Measurements from ENCODE around the gene XAGE5.
"Not testable (repeated sequence)": the region's sequence is repeated elsewhere in the genome, so short reads cannot be mapped to it uniquely, and the experiment has no call there.

XAGE5 gene

GRCh38 chrX:52811065-52811625 is at the start of gene XAGE5:
TSS of gene XAGE5 (plus strand) at chrX:52811287. CDS start at chrX:52812567, 1,280 bp downstream.
- DNase-seq (ENCODE audit: low read depth), result no peak

GRCh38 chrX:52765983-52766382 is 45.1 kb upstream of the XAGE5 start:
- not testable (repeated sequence) for DNase-seq (ENCODE audit: low read depth)

GRCh38 chrX:52773504-52773903 is 37.6 kb upstream of the XAGE5 start:
- not testable (repeated sequence) for DNase-seq (ENCODE audit: low read depth)

- not testable (repeated sequence) for DNase-seq (ENCODE audit: low read depth)
These were observed 13.8 kb upstream of the XAGE5 start, which contains the start of gene SPANXN5 for GRCh38 chrX:52797327-52797726. TSS of gene SPANXN5 (minus strand) at chrX:52797427. CDS start at chrX:52797348, 79 bp downstream.

GRCh38 chrX:52804876-52805275 is 6.2 kb upstream of the XAGE5 start:
- DNase-seq (ENCODE audit: low read depth), result not testable (repeated sequence)

GRCh38 chrX:52819788-52820187 is 8.7 kb downstream of the XAGE5 start:
- no peak for DNase-seq (ENCODE audit: low read depth)

- DNase-seq (ENCODE audit: low read depth), result no peak
These were observed 10.1 kb downstream of the XAGE5 start for GRCh38 chrX:52821079-52821760.

- no peak for DNase-seq (ENCODE audit: low read depth)
These were observed 13.5 kb downstream of the XAGE5 start for GRCh38 chrX:52824608-52825007.

- DNase-seq (ENCODE audit: low read depth), result no peak
These were observed 19.5 kb downstream of the XAGE5 start for GRCh38 chrX:52830551-52830950.

GRCh38 chrX:52839137-52839536 is 28.1 kb downstream of the XAGE5 start:
- DNase-seq (ENCODE audit: low read depth), result no peak

- DNase-seq (ENCODE audit: low read depth), result not testable (repeated sequence)
These were observed 32.5 kb downstream of the XAGE5 start for GRCh38 chrX:52843619-52844018.

GRCh38 chrX:52852110-52852860 is 41.2 kb downstream of the XAGE5 start:
- no peak for DNase-seq (ENCODE audit: low read depth)

- not testable (repeated sequence) for DNase-seq (ENCODE audit: low read depth)
These were observed 46.0 kb downstream of the XAGE5 start for GRCh38 chrX:52856991-52857525.

GRCh38 chrX:52865343-52865998 is 54.4 kb downstream of the XAGE5 start:
- no peak for DNase-seq (ENCODE audit: low read depth)

All from stimulated activated CD8-positive, alpha-beta memory T cell treated with anti-CD3 and anti-CD28 coated beads, Interleukin-15, amount 100 ng/mL, for 24 hours (primary cell).